WTC11 (cell line): Measurements from ENCODE around the gene SETDB1. TPM values are rescaled to one million over a fixed set of nuclear protein-coding genes. Genes with fewer than 3 reads are reported as not detected.

Experiments used
- ATAC-seq: fragments of 200-7000 bp; cut with Tn5 transposase; 2 replicates; pipeline ENCODE4 v1.10.0; 2021; ENCODE audit warnings: mild to moderate bottlenecking, moderate library complexity
- CTCF ChIA-PET: fragments of 300-600 bp; sonication (Branson Sonifier 250); formaldehyde crosslinking; loops from one replicate; lab custom pipeline; 2021; ENCODE audit warnings: antibody characterized with exemption; lab: Charles Lee
- POLR2A ChIA-PET: fragments of 350-600 bp; sonication (Branson Sonifier 250); formaldehyde crosslinking; loops from one replicate; lab custom pipeline; 2021; ENCODE audit warnings: antibody characterized with exemption; lab: Charles Lee
- DNase-seq: peaks from one replicate; pipeline ENCODE4 v3.0.0; 2021; ENCODE audit warnings: low spot score
- H3K27ac Mint-ChIP-seq: 2 replicates; pipeline ENCODE4 v1.8.0; 2021; ENCODE audit warnings: mixed read lengths
- H3K27me3 Mint-ChIP-seq: 2 replicates; pipeline ENCODE4 v1.8.0; 2021; ENCODE audit warnings: low read depth, mild to moderate bottlenecking, moderate library complexity, mixed read lengths
- H3K36me3 Mint-ChIP-seq: 2 replicates; pipeline ENCODE4 v1.8.0; 2021; ENCODE audit warnings: mixed read lengths
- H3K4me1 Mint-ChIP-seq: 2 replicates; pipeline ENCODE4 v1.8.0; 2022; ENCODE audit warnings: mixed read lengths
- H3K4me3 Mint-ChIP-seq: 2 replicates; pipeline ENCODE4 v1.8.0; 2021; ENCODE audit warnings: mild to moderate bottlenecking, moderate library complexity, mixed read lengths
- H3K9me3 Mint-ChIP-seq: 2 replicates; pipeline ENCODE4 v1.8.0; 2021; ENCODE audit warnings: mixed read lengths
- ATF2 ChIP-seq: sonication (generic); formaldehyde crosslinking; IDR thresholded peaks from 2 replicates; pipeline ENCODE4 v1.8.1; 2022; ENCODE audit warnings: low read depth, missing genetic modification reagents, borderline replicate concordance
- ATF3 ChIP-seq: sonication (generic); formaldehyde crosslinking; conservative IDR thresholded peaks from 2 replicates; pipeline ENCODE4 v1.8.1; 2022; ENCODE audit warnings: mild to moderate bottlenecking, missing genetic modification reagents
- CDX4 ChIP-seq: fragments of 250-450 bp; sonication (Bioruptor Pico); IDR thresholded peaks from 2 replicates; pipeline ENCODE4 v1.9.0; 2021; ENCODE audit warnings: moderate library complexity, mild to moderate bottlenecking, inconsistent platforms, borderline replicate concordance
- E2F4 ChIP-seq: sonication (generic); formaldehyde crosslinking; IDR thresholded peaks from 2 replicates; pipeline ENCODE4 v1.8.1; 2022; ENCODE audit warnings: low read depth, mild to moderate bottlenecking, moderate library complexity, missing genetic modification reagents, borderline replicate concordance
- EMX1 ChIP-seq: fragments of 250-450 bp; sonication (Bioruptor Pico); IDR thresholded peaks from 2 replicates; pipeline ENCODE4 v1.8.0; 2021; ENCODE audit warnings: mild to moderate bottlenecking
- ETV6 ChIP-seq: sonication (generic); formaldehyde crosslinking; IDR thresholded peaks from 2 replicates; pipeline ENCODE4 v1.8.1; 2022; ENCODE audit warnings: mild to moderate bottlenecking, missing genetic modification reagents
- GTF2I ChIP-seq: fragments of 250-450 bp; sonication (Bioruptor Pico); conservative IDR thresholded peaks from 2 replicates; pipeline ENCODE4 v1.4.0; 2021; ENCODE audit warnings: mild to moderate bottlenecking
- HMGA2 ChIP-seq: fragments of 250-450 bp; sonication (Bioruptor Pico); IDR thresholded peaks from 2 replicates; pipeline ENCODE4 v1.4.0; 2021; ENCODE audit warnings: mild to moderate bottlenecking, moderate library complexity
- IRF1 ChIP-seq: sonication (generic); formaldehyde crosslinking; IDR thresholded peaks from 2 replicates; pipeline ENCODE4 v1.8.0; 2023; ENCODE audit warnings: missing genetic modification reagents
- IRF2 ChIP-seq: sonication (generic); formaldehyde crosslinking; IDR thresholded peaks from 2 replicates; pipeline ENCODE4 v1.8.0; 2022; ENCODE audit warnings: low read depth, missing genetic modification reagents, borderline replicate concordance
- JUN ChIP-seq: sonication (generic); formaldehyde crosslinking; IDR thresholded peaks from 2 replicates; pipeline ENCODE4 v1.8.0; 2023; ENCODE audit warnings: mild to moderate bottlenecking, missing genetic modification reagents
- MLX ChIP-seq: sonication (generic); formaldehyde crosslinking; IDR thresholded peaks from 2 replicates; pipeline ENCODE4 v1.8.1; 2023; ENCODE audit warnings: mild to moderate bottlenecking, missing genetic modification reagents, moderate library complexity
- NFATC4 ChIP-seq: fragments of 250-450 bp; sonication (Bioruptor Pico); IDR thresholded peaks from 2 replicates; pipeline ENCODE4 v1.9.0; 2021; ENCODE audit warnings: mild to moderate bottlenecking
- SMAD4 ChIP-seq: sonication (generic); formaldehyde crosslinking; IDR thresholded peaks from 2 replicates; pipeline ENCODE4 v1.8.0; 2022; ENCODE audit warnings: mild to moderate bottlenecking, missing genetic modification reagents
- SP1 ChIP-seq: sonication (generic); formaldehyde crosslinking; conservative IDR thresholded peaks from 2 replicates; pipeline ENCODE4 v1.8.1; 2022; ENCODE audit warnings: missing genetic modification reagents
- TEAD1 ChIP-seq: sonication (generic); formaldehyde crosslinking; IDR thresholded peaks from 2 replicates; pipeline ENCODE4 v1.8.0; 2022; ENCODE audit warnings: mild to moderate bottlenecking, missing genetic modification reagents
- TP53 ChIP-seq: sonication (generic); formaldehyde crosslinking; IDR thresholded peaks from 2 replicates; pipeline ENCODE4 v1.8.1; 2023; ENCODE audit warnings: mild to moderate bottlenecking, missing genetic modification reagents
- ZNF138 ChIP-seq: sonication (generic); formaldehyde crosslinking; conservative IDR thresholded peaks from 2 replicates; pipeline ENCODE4 v1.8.1; 2022; ENCODE audit warnings: mild to moderate bottlenecking, moderate library complexity, missing genetic modification reagents
- ZNF232 ChIP-seq: sonication (generic); formaldehyde crosslinking; IDR thresholded peaks from 2 replicates; pipeline ENCODE4 v1.8.0; 2022; ENCODE audit warnings: mild to moderate bottlenecking, missing genetic modification reagents
- ZNF263 ChIP-seq: sonication (generic); formaldehyde crosslinking; IDR thresholded peaks from 2 replicates; pipeline ENCODE4 v1.8.1; 2022; ENCODE audit warnings: low read depth, mild to moderate bottlenecking, moderate library complexity, missing genetic modification reagents
- ZNF423 ChIP-seq: fragments of 250-450 bp; sonication (Bioruptor Pico); IDR thresholded peaks from 2 replicates; pipeline ENCODE4 v2.1.2; 2022; ENCODE audit warnings: mild to moderate bottlenecking, moderate library complexity
- total RNA-seq: library from RNA; stranded (reverse); gene quantifications from 3 replicates; pipeline ENCODE4 v1.2.3, GENCODE V29; 2021

SETDB1 gene
- total RNA-seq, 1 experiment from 2014 or later, result 53.1 TPM

GRCh38 chr1:150967936-150968335, 41.8 kb downstream of the SETDB1 start:
- no peaks in the 10 kb centered on the region for H3K27me3 Mint-ChIP-seq
- no peak overlapping the region for H3K4me3 Mint-ChIP-seq
- no peak for TF ChIP-seq SMAD4 (CRISPR knock-in tag)
- no peak for TF ChIP-seq ATF2 (CRISPR knock-in tag)
- TF ChIP-seq CDX4 (CRISPR knock-in tag), result no peak
- no peak for TF ChIP-seq IRF2 (CRISPR knock-in tag)
- no peak for TF ChIP-seq ZNF138 (CRISPR knock-in tag)
- no peak for TF ChIP-seq MLX (CRISPR knock-in tag)
- TF ChIP-seq HMGA2 (CRISPR knock-in tag), result no peak
- TF ChIP-seq EMX1 (CRISPR knock-in tag), result no peak
- no peak for TF ChIP-seq GTF2I (CRISPR knock-in tag)
- TF ChIP-seq ETV6 (CRISPR knock-in tag), result no peak
- TF ChIP-seq ATF3, result no peak
- no peak for DNase-seq
- ATAC-seq, result no peak
- H3K9me3 Mint-ChIP-seq, result no peaks in the 10 kb centered on the region
- H3K4me1 Mint-ChIP-seq, result peaks cover 32% of the 10 kb centered on the region
- POLR2A ChIA-PET, result no interaction called here
- H3K36me3 Mint-ChIP-seq, result peaks cover 57% of the 10 kb centered on the region
- peak overlapping the region; percentile 44; the same call in 1 of the 2 replicates for H3K27ac Mint-ChIP-seq
- CTCF ChIA-PET, result no interaction called here

- CTCF ChIA-PET, result no interaction called here
Measured at GRCh38 chr1:150968491-150968890, 42.3 kb downstream of the SETDB1 start.

GRCh38 chr1:150969626-150970025, 43.5 kb downstream of the SETDB1 start:
- DNase-seq (no peak), ATAC-seq (no peak)
- TF ChIP-seq E2F4 (no peak), SP1 (CRISPR knock-in tag) (no peak), ZNF263 (CRISPR knock-in tag) (no peak), ATF2 (CRISPR knock-in tag) (no peak), TP53 (CRISPR knock-in tag) (no peak), ZNF423 (CRISPR knock-in tag) (no peak), NFATC4 (CRISPR knock-in tag) (no peak), JUN (CRISPR knock-in tag) (no peak), IRF1 (CRISPR knock-in tag) (no peak), TEAD1 (no peak), MLX (CRISPR knock-in tag) (no peak)
- peaks cover 37% of the 10 kb centered on the region for H3K4me1 Mint-ChIP-seq
- ChIA-PET POLR2A (no interaction called here), CTCF (interaction anchor here (1.5 kb wide), 1 partner anchor 10 kb away, joined by 6 read pairs; no protein-coding TSS in a partner anchor)
- H3K36me3 Mint-ChIP-seq, result peaks cover 41% of the 10 kb centered on the region
- no peak overlapping the region for H3K4me3 Mint-ChIP-seq
- no peaks in the 10 kb centered on the region for H3K27me3 Mint-ChIP-seq
- no peak overlapping the region; the same call in 1 of the 2 replicates for H3K27ac Mint-ChIP-seq
- no peaks in the 10 kb centered on the region for H3K9me3 Mint-ChIP-seq

More at GRCh38 chr1:150968491-150968890, 42.3 kb downstream of the SETDB1 start:
- POLR2A ChIA-PET, result no interaction called here
- no peak overlapping the region for H3K27ac Mint-ChIP-seq
- no peak for TF ChIP-seq ZNF232 (CRISPR knock-in tag)
- TF ChIP-seq, all 79 proteins: peak for 0
- peaks cover 37% of the 10 kb centered on the region for H3K4me1 Mint-ChIP-seq
- peaks cover 51% of the 10 kb centered on the region for H3K36me3 Mint-ChIP-seq
- DNase-seq (no peak), ATAC-seq (no peak)
- H3K27me3 Mint-ChIP-seq, result no peaks in the 10 kb centered on the region
- no peak overlapping the region for H3K4me3 Mint-ChIP-seq
- no peaks in the 10 kb centered on the region for H3K9me3 Mint-ChIP-seq
